ENCODE data around the gene DRAXIN. TPM values are rescaled to one million over a fixed set of nuclear protein-coding genes. Genes with fewer than 3 reads are reported as not detected.

DRAXIN gene
- total RNA-seq, 2 experiments from 2014 or later = 0.15 to 0.19 TPM

- Histone ChIP-seq H3K79me2 (ENCODE audit: insufficient read depth, low read depth, low read length) (no peaks in the 10 kb centered on the region), H3K9me3 (ENCODE audit: low read length) (0 out of 2 replicates have a peak, but pooled peaks cover 5% of the 10 kb centered on the region), H3K9me2 (ENCODE audit: insufficient read depth, low read length) (no peaks in the 10 kb centered on the region), H3K27ac (ENCODE audit: low read depth, low read length, poor library complexity, severe bottlenecking) (no peak overlapping the region), H4K20me1 (ENCODE audit: insufficient read depth, low read length) (no peaks in the 10 kb centered on the region), H3K4me2 (ENCODE audit: low read length) (no peak overlapping the region), H3K36me3 (ENCODE audit: insufficient read depth, low read length) (peaks cover 16% of the 10 kb centered on the region; the same call in 1 of the 2 replicates), H3K4me1 (ENCODE audit: insufficient read depth, low read length, poor library complexity, severe bottlenecking) (no peaks in the 10 kb centered on the region), H3K4me3 (ENCODE audit: low read depth, low read length, poor library complexity, severe bottlenecking) (no peak overlapping the region), H2AFZ (ENCODE audit: low read length) (no peak overlapping the region)
- no TSS peak for BruUV-seq (replicated peaks)
- intact Hi-C loops (cut with micrococcal nuclease; ENCODE audit: unreplicated experiment) = no loop called here
- CTCF ChIA-PET (ENCODE audit: unreplicated experiment) = no interaction called here
- no peak for DNase-seq (ENCODE audit: low spot score)
- TF ChIP-seq EZH2phosphoT487 (IDR thresholded peaks at IDR 0.05; ENCODE audit: borderline replicate concordance, low read depth, low read length) = no peak
- TF ChIP-seq, protein P1, sequence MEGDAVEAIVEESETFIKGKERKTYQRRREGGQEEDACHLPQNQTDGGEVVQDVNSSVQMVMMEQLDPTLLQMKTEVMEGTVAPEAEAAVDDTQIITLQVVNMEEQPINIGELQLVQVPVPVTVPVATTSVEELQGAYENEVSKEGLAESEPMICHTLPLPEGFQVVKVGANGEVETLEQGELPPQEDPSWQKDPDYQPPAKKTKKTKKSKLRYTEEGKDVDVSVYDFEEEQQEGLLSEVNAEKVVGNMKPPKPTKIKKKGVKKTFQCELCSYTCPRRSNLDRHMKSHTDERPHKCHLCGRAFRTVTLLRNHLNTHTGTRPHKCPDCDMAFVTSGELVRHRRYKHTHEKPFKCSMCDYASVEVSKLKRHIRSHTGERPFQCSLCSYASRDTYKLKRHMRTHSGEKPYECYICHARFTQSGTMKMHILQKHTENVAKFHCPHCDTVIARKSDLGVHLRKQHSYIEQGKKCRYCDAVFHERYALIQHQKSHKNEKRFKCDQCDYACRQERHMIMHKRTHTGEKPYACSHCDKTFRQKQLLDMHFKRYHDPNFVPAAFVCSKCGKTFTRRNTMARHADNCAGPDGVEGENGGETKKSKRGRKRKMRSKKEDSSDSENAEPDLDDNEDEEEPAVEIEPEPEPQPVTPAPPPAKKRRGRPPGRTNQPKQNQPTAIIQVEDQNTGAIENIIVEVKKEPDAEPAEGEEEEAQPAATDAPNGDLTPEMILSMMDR (conservative IDR thresholded peaks at IDR 0.05; ENCODE audit: low read length) = no peak
- POLR2A ChIA-PET = no interaction called here
Observed at GRCh38 chr1:11751087-11751486, 59.6 kb downstream of the DRAXIN start.

DNA sequence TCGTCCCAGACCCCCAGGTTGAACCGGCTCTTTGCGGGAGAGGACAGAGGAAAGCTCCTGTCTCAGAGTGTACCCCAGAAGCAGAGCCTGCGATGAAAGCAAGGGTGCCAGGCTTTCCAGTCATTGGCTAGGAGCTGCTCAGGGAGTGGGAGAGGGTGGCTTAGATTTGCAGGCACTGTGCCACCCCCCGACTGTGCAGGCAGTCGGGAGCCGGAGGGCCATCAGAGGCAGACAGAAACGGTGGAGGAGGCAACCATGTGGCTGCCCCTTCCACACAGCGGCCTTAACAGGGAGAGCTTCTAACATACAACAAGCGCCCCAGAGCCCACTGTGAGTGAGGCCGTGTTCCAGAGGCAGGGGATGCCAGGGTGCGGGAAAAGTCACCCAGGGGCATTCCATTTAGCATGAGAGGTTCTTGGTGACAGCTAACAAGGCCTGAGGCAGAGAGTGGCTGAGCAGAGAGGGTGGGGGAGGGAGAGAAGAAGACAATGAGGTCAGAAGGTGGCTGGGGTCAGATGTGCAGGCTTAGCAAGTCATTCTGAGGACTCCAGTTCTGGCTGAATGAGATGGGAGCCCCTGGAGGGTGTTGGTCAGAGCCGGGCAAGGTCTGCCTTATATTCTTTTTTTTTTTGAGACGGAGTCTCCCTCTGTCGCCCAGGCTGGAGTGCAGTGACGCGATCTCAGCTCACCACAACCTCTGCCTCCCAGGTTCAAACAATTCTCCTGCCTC, 61.0 kb downstream of the DRAXIN start:
- Histone ChIP-seq H3K4me1 (ENCODE audit: insufficient read depth, low read length, poor library complexity, severe bottlenecking) (no peaks in the 10 kb centered on the region), H3K4me2 (ENCODE audit: low read length) (no peak overlapping the region), H3K79me2 (ENCODE audit: insufficient read depth, low read depth, low read length) (no peaks in the 10 kb centered on the region), H3K27ac (ENCODE audit: low read depth, low read length, poor library complexity, severe bottlenecking) (no peak overlapping the region), H2AFZ (ENCODE audit: low read length) (no peak overlapping the region), H4K20me1 (ENCODE audit: insufficient read depth, low read length) (no peaks in the 10 kb centered on the region), H3K9me3 (ENCODE audit: low read length) (0 out of 2 replicates have a peak, but pooled peaks cover 5% of the 10 kb centered on the region), H3K36me3 (ENCODE audit: insufficient read depth, low read length) (peaks cover 10% of the 10 kb centered on the region; the same call in 1 of the 2 replicates), H3K9me2 (ENCODE audit: insufficient read depth, low read length) (no peaks in the 10 kb centered on the region), H3K4me3 (ENCODE audit: low read depth, low read length, poor library complexity, severe bottlenecking) (no peak overlapping the region)
- no TSS peak for BruUV-seq (replicated peaks)
- ChIA-PET CTCF (ENCODE audit: unreplicated experiment) (no interaction called here), POLR2A (interaction anchor here (0.7 to 1.0 kb wide), 2 partner anchors 15 to 307 kb away, joined by 3 to 4 read pairs; no protein-coding TSS in a partner anchor)
- no peak for DNase-seq (ENCODE audit: low spot score)
- intact Hi-C loops (cut with micrococcal nuclease; ENCODE audit: unreplicated experiment) = no loop called here
- TF ChIP-seq, protein P1 (conservative IDR thresholded peaks at IDR 0.05; ENCODE audit: low read length) = no peak
- TF ChIP-seq EZH2phosphoT487 (IDR thresholded peaks at IDR 0.05; ENCODE audit: borderline replicate concordance, low read depth, low read length) = no peak

Data from OCI-LY7 (cell line).